Measurements from ENCODE around the gene POMT2.

The POMT2 gene

DNA sequence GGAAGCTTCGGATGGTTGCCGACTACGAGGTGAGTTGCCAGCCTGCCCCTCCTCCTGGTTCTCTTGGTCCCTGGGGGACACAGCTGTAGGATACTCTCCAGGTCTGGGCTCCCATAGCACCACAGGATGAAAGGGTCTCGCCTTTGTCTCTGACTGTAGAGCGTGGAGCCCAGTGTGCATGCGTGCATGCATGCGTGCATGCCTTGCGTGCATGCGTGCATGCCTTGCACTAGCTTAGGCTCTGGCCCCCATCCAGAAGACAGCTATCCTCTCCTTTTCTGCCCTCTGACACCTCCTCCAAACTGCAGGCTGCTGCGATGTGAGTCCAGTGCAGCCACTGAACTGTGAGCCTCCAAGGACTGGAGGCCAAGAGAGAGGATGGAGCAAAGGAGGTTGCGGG is 68.8 kb downstream of the POMT2 start:
- TF ChIP-seq, protein P1, sequence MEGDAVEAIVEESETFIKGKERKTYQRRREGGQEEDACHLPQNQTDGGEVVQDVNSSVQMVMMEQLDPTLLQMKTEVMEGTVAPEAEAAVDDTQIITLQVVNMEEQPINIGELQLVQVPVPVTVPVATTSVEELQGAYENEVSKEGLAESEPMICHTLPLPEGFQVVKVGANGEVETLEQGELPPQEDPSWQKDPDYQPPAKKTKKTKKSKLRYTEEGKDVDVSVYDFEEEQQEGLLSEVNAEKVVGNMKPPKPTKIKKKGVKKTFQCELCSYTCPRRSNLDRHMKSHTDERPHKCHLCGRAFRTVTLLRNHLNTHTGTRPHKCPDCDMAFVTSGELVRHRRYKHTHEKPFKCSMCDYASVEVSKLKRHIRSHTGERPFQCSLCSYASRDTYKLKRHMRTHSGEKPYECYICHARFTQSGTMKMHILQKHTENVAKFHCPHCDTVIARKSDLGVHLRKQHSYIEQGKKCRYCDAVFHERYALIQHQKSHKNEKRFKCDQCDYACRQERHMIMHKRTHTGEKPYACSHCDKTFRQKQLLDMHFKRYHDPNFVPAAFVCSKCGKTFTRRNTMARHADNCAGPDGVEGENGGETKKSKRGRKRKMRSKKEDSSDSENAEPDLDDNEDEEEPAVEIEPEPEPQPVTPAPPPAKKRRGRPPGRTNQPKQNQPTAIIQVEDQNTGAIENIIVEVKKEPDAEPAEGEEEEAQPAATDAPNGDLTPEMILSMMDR (conservative IDR thresholded peaks at IDR 0.05; ENCODE audit: low read depth, low read length): no peak
- no peak overlapping the region for H3K4me2 ChIP-seq

DNA sequence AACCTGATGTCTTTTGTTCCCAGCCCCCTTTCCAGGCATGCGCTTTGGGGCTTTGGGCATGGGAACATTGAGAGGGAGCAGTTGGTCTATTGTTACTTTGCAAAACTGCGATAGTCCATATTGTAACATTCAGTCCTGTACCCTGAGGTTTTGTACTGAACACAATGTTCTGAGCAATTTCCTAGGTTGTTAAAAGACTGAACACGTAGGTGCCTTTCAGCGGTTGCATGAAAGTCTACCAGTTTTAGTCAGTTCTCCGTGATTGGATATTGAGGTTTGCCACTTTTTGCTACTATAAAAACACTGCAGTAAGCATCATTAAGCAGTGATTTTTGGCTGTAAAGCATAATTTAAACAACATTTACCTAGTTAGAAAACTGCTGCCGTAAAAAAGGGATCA is 69.8 kb downstream of the POMT2 start:
- H4K20me1 ChIP-seq (ENCODE audit: insufficient read depth): no peaks in the 10 kb centered on the region
- H3K79me2 ChIP-seq (ENCODE audit: insufficient read depth, low read depth): no peaks in the 10 kb centered on the region
- H3K36me3 ChIP-seq (ENCODE audit: insufficient read depth): no peaks in the 10 kb centered on the region
- H2AFZ ChIP-seq (ENCODE audit: low read depth): no peak overlapping the region
- TF ChIP-seq, protein P1 (conservative IDR thresholded peaks at IDR 0.05; ENCODE audit: low read depth, low read length): no peak
- H3K27ac ChIP-seq: no peak overlapping the region
- H3K4me2 ChIP-seq: no peak overlapping the region
- H3K4me3 ChIP-seq (IDR thresholded peaks at IDR 0.05; ENCODE audit: insufficient read depth, low read depth, low read length): no peak overlapping the region
- no peaks in the 10 kb centered on the region for H3K27me3 ChIP-seq (ENCODE audit: insufficient read depth, low read depth)
- H3K9ac ChIP-seq: no peak overlapping the region
- no peaks in the 10 kb centered on the region for H3K4me1 ChIP-seq (ENCODE audit: low read depth, poor library complexity, severe bottlenecking)

More for the DNA sequence above, 68.8 kb downstream of the POMT2 start:
- no peak overlapping the region for H3K27ac ChIP-seq
- H3K9ac ChIP-seq: no peak overlapping the region
- no peak overlapping the region for H3K4me3 ChIP-seq (IDR thresholded peaks at IDR 0.05; ENCODE audit: insufficient read depth, low read depth, low read length)
- no peaks in the 10 kb centered on the region for H3K36me3 ChIP-seq (ENCODE audit: insufficient read depth)
- H3K4me1 ChIP-seq (ENCODE audit: low read depth, poor library complexity, severe bottlenecking): no peaks in the 10 kb centered on the region
- H2AFZ ChIP-seq (ENCODE audit: low read depth): no peak overlapping the region
- no peaks in the 10 kb centered on the region for H4K20me1 ChIP-seq (ENCODE audit: insufficient read depth)
- H3K27me3 ChIP-seq (ENCODE audit: insufficient read depth, low read depth): no peaks in the 10 kb centered on the region
- H3K79me2 ChIP-seq (ENCODE audit: insufficient read depth, low read depth): no peaks in the 10 kb centered on the region

DNA sequence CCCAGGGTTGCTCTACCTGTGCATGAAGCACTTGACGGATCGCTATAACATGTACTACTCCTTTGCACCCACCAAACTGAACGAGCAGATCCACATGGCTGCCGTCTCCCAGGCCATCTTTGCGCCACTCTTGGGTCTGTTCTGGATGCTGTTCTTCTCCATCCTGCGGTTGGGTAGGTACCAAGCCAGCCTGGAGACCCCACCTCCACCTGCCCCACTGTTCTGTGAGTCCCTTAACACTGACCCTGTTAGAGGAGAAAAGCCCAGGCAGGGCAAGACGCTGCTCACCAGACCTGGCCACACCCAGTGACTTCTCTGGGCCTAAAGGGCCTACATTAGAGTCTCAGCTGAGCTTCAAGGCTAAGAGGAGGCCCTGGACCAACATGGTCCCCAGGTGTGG is 71.4 kb downstream of the POMT2 start:
- H3K4me3 ChIP-seq (IDR thresholded peaks at IDR 0.05; ENCODE audit: insufficient read depth, low read depth, low read length): no peak overlapping the region
- no peak overlapping the region for H3K4me2 ChIP-seq
- TF ChIP-seq, protein P1 (conservative IDR thresholded peaks at IDR 0.05; ENCODE audit: low read depth, low read length): no peak
- no peaks in the 10 kb centered on the region for H3K36me3 ChIP-seq (ENCODE audit: insufficient read depth)
- no peak overlapping the region for H3K9ac ChIP-seq
- H3K27ac ChIP-seq: no peak overlapping the region
- no peaks in the 10 kb centered on the region for H3K27me3 ChIP-seq (ENCODE audit: insufficient read depth, low read depth)
- H3K4me1 ChIP-seq (ENCODE audit: low read depth, poor library complexity, severe bottlenecking): no peaks in the 10 kb centered on the region
- H4K20me1 ChIP-seq (ENCODE audit: insufficient read depth): no peaks in the 10 kb centered on the region
- no peaks in the 10 kb centered on the region for H3K79me2 ChIP-seq (ENCODE audit: insufficient read depth, low read depth)
- H2AFZ ChIP-seq (ENCODE audit: low read depth): no peak overlapping the region

DNA sequence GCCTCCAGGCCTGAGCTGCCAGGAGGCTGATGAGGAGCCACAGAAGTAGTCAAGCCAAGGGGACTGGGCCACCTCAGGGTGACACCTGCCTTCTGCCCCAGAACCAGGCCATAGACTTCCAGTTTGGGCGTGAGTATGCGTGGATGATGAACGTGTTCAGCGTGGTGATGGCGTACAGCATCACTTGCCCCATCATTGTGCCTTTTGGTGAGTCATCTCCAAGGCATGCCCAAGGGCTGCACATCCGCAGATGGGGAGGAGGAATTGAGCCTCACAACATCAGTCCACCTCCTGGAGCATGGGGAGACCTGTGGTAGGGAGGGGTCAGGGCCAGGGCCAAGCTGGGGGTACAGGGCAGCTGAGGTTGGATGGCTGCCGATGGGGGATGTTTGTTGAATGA is 72.0 kb downstream of the POMT2 start:
- TF ChIP-seq, protein P1 (conservative IDR thresholded peaks at IDR 0.05; ENCODE audit: low read depth, low read length): no peak
- no peaks in the 10 kb centered on the region for H3K27me3 ChIP-seq (ENCODE audit: insufficient read depth, low read depth)
- H3K4me1 ChIP-seq (ENCODE audit: low read depth, poor library complexity, severe bottlenecking): no peaks in the 10 kb centered on the region

More for the DNA sequence above, 72.0 kb downstream of the POMT2 start:
- H3K27ac ChIP-seq: no peak overlapping the region
- no peaks in the 10 kb centered on the region for H3K36me3 ChIP-seq (ENCODE audit: insufficient read depth)
- H3K9ac ChIP-seq: no peak overlapping the region
- no peak overlapping the region for H3K4me3 ChIP-seq (IDR thresholded peaks at IDR 0.05; ENCODE audit: insufficient read depth, low read depth, low read length)
- no peak overlapping the region for H2AFZ ChIP-seq (ENCODE audit: low read depth)
- H3K4me2 ChIP-seq: no peak overlapping the region
- H4K20me1 ChIP-seq (ENCODE audit: insufficient read depth): no peaks in the 10 kb centered on the region
- H3K79me2 ChIP-seq (ENCODE audit: insufficient read depth, low read depth): no peaks in the 10 kb centered on the region
